Ishikawa (cell line): ENCODE measurements around the gene PNPLA3.

Experiments used
- CEBPB ChIP-seq: IDR thresholded peaks from 2 replicates; pipeline ENCODE4 v1.6.1; 2012
- CREB1 ChIP-seq: IDR thresholded peaks from 2 replicates; pipeline ENCODE4 v1.6.1; 2012; ENCODE audit warnings: low read depth
- EP300 ChIP-seq: IDR thresholded peaks from 2 replicates; pipeline ENCODE4 v1.6.1; 2012; ENCODE audit warnings: borderline replicate concordance
- FOXM1 ChIP-seq: IDR thresholded peaks from 2 replicates; pipeline ENCODE4 v1.6.1; 2012; ENCODE audit warnings: low read depth, borderline replicate concordance
- MAX ChIP-seq: IDR thresholded peaks from 2 replicates; pipeline ENCODE4 v1.6.1; 2012
- RAD21 ChIP-seq: IDR thresholded peaks from 2 replicates; pipeline ENCODE4 v1.6.1; 2012; ENCODE audit warnings: low read depth
- TAF1 ChIP-seq: IDR thresholded peaks from 2 replicates; pipeline ENCODE4 v1.6.1; 2012; ENCODE audit warnings: low read depth, mild to moderate bottlenecking
- TCF12 ChIP-seq: IDR thresholded peaks from 2 replicates; pipeline ENCODE4 v1.6.1; 2012; ENCODE audit warnings: low read depth
- TEAD4 ChIP-seq: IDR thresholded peaks from 2 replicates; pipeline ENCODE4 v1.6.1; 2012
- YY1 ChIP-seq: IDR thresholded peaks from 2 replicates; pipeline ENCODE4 v1.6.1; 2012; ENCODE audit warnings: low read depth

- no peak for TF ChIP-seq TCF12
- no peak for TF ChIP-seq MAX
- TF ChIP-seq EP300, result no peak
- TF ChIP-seq RAD21, result no peak
- no peak for TF ChIP-seq CREB1
- TF ChIP-seq YY1, result no peak
- TF ChIP-seq TAF1, result no peak
- no peak for TF ChIP-seq CEBPB
- TF ChIP-seq TEAD4, result no peak
- no peak for TF ChIP-seq FOXM1
These were observed 6.1 kb upstream of the PNPLA3 start for GRCh38 chr22:43917521-43917920.
